Gastrocnemius medialis (tissue), 4 donors: ENCODE data around the gene CNDP1. TPM values are rescaled to one million over a fixed set of nuclear protein-coding genes. Genes with fewer than 3 reads are reported as not detected.

Source experiments
- ATAC-seq, 2 donors: fragments of 150-250 bp; one replicate each; pipeline ENCODE4 v1.9.1; 2016
- DNase-seq, 2 donors: peaks; one replicate each; pipeline ENCODE4 v3.0.0-alpha.2; 2019
- H3K27ac ChIP-seq, 4 donors: fragments of 200-600 bp; sonication (generic); 1 replicate in 1 of 4; 2 replicates in 3 of 4; pipeline ENCODE4 v1.5.1; 2016 to 2018; ENCODE audit warnings: mild to moderate bottlenecking in 2 of 4, moderate library complexity in 1 of 4
- H3K27me3 ChIP-seq, 3 donors: fragments of 200-600 bp; sonication (generic) in 2 of 3; 1 replicate in 1 of 3; 2 replicates in 2 of 3; pipeline versions ENCODE4 v1.5.1 to v1.6.0; 2016 to 2019; ENCODE audit warnings: mild to moderate bottlenecking in 1 of 3, moderate library complexity in 1 of 3
- H3K36me3 ChIP-seq, 2 donors: fragments of 200-600 bp; sonication (generic) in 1 of 2; one replicate each; pipeline ENCODE4 v1.5.1; 2017 to 2018
- H3K4me1 ChIP-seq, 2 donors: fragments of 200-600 bp; sonication (generic) in 1 of 2; one replicate each; pipeline ENCODE4 v1.5.1; 2016 to 2017; ENCODE audit warnings: mild to moderate bottlenecking in 2 of 2
- H3K4me3 ChIP-seq, 4 donors: fragments of 200-600 bp; sonication (generic) in 3 of 4; 1 replicate in 1 of 4; 2 replicates in 3 of 4; pipeline ENCODE4 v1.5.1; 2016 to 2019; ENCODE audit warnings: mild to moderate bottlenecking in 2 of 4
- H3K9me3 ChIP-seq, 3 donors: fragments of 200-600 bp; sonication (generic) in 2 of 3; 1 replicate in 1 of 3; 2 replicates in 2 of 3; pipeline ENCODE4 v1.5.1; 2016 to 2019
- CTCF ChIP-seq, 5 experiments: fragments of 450-650 bp in 3 of 5; fragments of 200-600 bp in 2 of 5; sonication (generic) in 2 of 5; IDR thresholded peaks in 4 of 5; conservative IDR thresholded peaks in 1 of 5; 1 replicate in 4 of 5; 2 replicates in 1 of 5; pipeline ENCODE4 v1.5.1; 2016 to 2019; ENCODE audit warnings: antibody characterized with exemption in 5 of 5, mild to moderate bottlenecking in 3 of 5, moderate library complexity in 3 of 5
- POLR2A ChIP-seq, 2 donors: fragments of 450-650 bp; IDR thresholded peaks; one replicate each; pipeline ENCODE4 v1.6.1; 2017; ENCODE audit warnings: antibody characterized with exemption in 2 of 2, mild to moderate bottlenecking in 2 of 2, moderate library complexity in 2 of 2
- in situ Hi-C, 4 donors: fragments of 200-750 bp; cut with MboI; loops; one replicate each; pipeline versions ENCODE4 v1.15.0 to v1.8.0; 2017; ENCODE audit warnings: low sequenced_read_pairs in 4 of 4
- intact Hi-C: fragments of 100-400 bp; cut with DNase I; formaldehyde crosslinking; loops from one replicate; pipeline ENCODE4 v1.15.1; 2023; ENCODE audit warnings: low total_unique reads
- total RNA-seq, 4 donors: library from RNA; depleted of rRNA; stranded (reverse); fragments of >200 nt; gene quantifications; one replicate each; pipeline versions ENCODE4 v1.1.0 to v1.2.3, GENCODE V29; 2016

The CNDP1 gene
- total RNA-seq, 4 donors from 2014 or later = not detected

GRCh38 chr18:74589021-74589420, 54.7 kb downstream of the CNDP1 start:
- Histone ChIP-seq H3K27ac (no peak overlapping the region), H3K27me3 (no peaks in the 10 kb centered on the region), H3K4me1 (peaks cover 0 to 2% of the 10 kb centered on the region in 2 donors), H3K36me3 (peaks cover 0 to 13% of the 10 kb centered on the region in 2 donors), H3K9me3 (no peaks in the 10 kb centered on the region), H3K4me3 (no peak overlapping the region)
- in situ Hi-C loops (no loop called here), intact Hi-C loops (no loop called here)
- DNase-seq (no peak), ATAC-seq (no peak)
- no peak for TF ChIP-seq POLR2A (IDR thresholded peaks at IDR 0.05)
- TF ChIP-seq CTCF (IDR thresholded peaks at IDR 0.05 in 4 of 5, conservative IDR thresholded peaks at IDR 0.05 in 1 of 5) = no peak

- no peaks in the 10 kb centered on the region for H3K27me3 ChIP-seq
- peaks cover 6% of the 10 kb centered on the region in 2 donors for H3K4me1 ChIP-seq
- DNase-seq (no peak), ATAC-seq (no peak)
- in situ Hi-C loops = no loop called here
- no peak for TF ChIP-seq CTCF (IDR thresholded peaks at IDR 0.05 in 4 of 5, conservative IDR thresholded peaks at IDR 0.05 in 1 of 5)
- TF ChIP-seq POLR2A (IDR thresholded peaks at IDR 0.05) = no peak
- no peak overlapping the region for H3K27ac ChIP-seq
- H3K9me3 ChIP-seq = no peaks in the 10 kb centered on the region
- intact Hi-C loops = loop anchor here (10.0 kb wide), 1 partner anchor 625 kb away; the partner anchor contains the start of gene TSHZ1
- no peak overlapping the region for H3K4me3 ChIP-seq
- peaks cover 0 to 14% of the 10 kb centered on the region in 2 donors for H3K36me3 ChIP-seq
These were observed 55.5 kb downstream of the CNDP1 start for GRCh38 chr18:74589811-74590210.

- Histone ChIP-seq H3K4me3 (no peak overlapping the region), H3K36me3 (peaks cover 0 to 14% of the 10 kb centered on the region in 2 donors), H3K4me1 (peaks cover 13 to 14% of the 10 kb centered on the region in 2 donors), H3K27ac (no peak overlapping the region), H3K27me3 (no peaks in the 10 kb centered on the region), H3K9me3 (no peaks in the 10 kb centered on the region)
- no peak for DNase-seq
- no peak for TF ChIP-seq POLR2A (IDR thresholded peaks at IDR 0.05)
- TF ChIP-seq CTCF (IDR thresholded peaks at IDR 0.05 in 4 of 5, conservative IDR thresholded peaks at IDR 0.05 in 1 of 5) = no peak
- ATAC-seq = no peak
- in situ Hi-C loops = no loop called here
- intact Hi-C loops = loop anchor here (10.0 kb wide), 1 partner anchor 624 kb away; the partner anchor contains the start of gene TSHZ1
These were observed 56.4 kb downstream of the CNDP1 start for GRCh38 chr18:74590671-74591070.

- ATAC-seq (no peak), DNase-seq (no peak)
- Histone ChIP-seq H3K4me1 (peaks cover 39% of the 10 kb centered on the region in 2 donors), H3K4me3 (peak overlapping the region in 3 of 4 donors; percentile 81 to 97 (median 93)), H3K27me3 (no peaks in the 10 kb centered on the region), H3K36me3 (peaks cover 0 to 14% of the 10 kb centered on the region in 2 donors), H3K27ac (peak overlapping the region; percentile 3 to 98 (median 92)), H3K9me3 (no peaks in the 10 kb centered on the region)
- no peak for TF ChIP-seq POLR2A (IDR thresholded peaks at IDR 0.05)
- no peak for TF ChIP-seq CTCF (IDR thresholded peaks at IDR 0.05 in 4 of 5, conservative IDR thresholded peaks at IDR 0.05 in 1 of 5)
- intact Hi-C loops (loop anchor here (5.0 to 10.0 kb wide), 2 partner anchors 303 to 619 kb away; partner anchors contain the start of genes CYB5A and TSHZ1), in situ Hi-C loops (loop anchor here in 1 of 4 donors (5.0 kb wide), 1 partner anchor 98 kb away; the partner anchor contains the start of gene CNDP2)
These were observed 61.1 kb downstream of the CNDP1 start for GRCh38 chr18:74595431-74595830.
